MM.1S (cell line): ENCODE data around the gene PAEP.

Experiments used
- DNase-seq: peaks from one replicate; pipeline ENCODE4 v3.0.0-alpha.2; 2015
- H2AFZ ChIP-seq: fragments of 300-600 bp; sonication (generic); 2 replicates; pipeline ENCODE4 v1.6.0; 2016; ENCODE audit warnings: antibody characterized with exemption, low read length
- H3F3A ChIP-seq: fragments of 300-600 bp; sonication (generic); 2 replicates; pipeline ENCODE4 v1.6.1; 2016; ENCODE audit warnings: mild to moderate bottlenecking, antibody characterized with exemption, low read length, moderate library complexity, mixed read lengths; ENCODE audit not compliant: insufficient read depth
- H3K27ac ChIP-seq: fragments of 300-600 bp; sonication (generic); 2 replicates; pipeline ENCODE4 v1.5.1; 2016; ENCODE audit warnings: mild to moderate bottlenecking, low read length
- H3K27me3 ChIP-seq: fragments of 300-600 bp; sonication (generic); replicated peaks from 2 replicates; pipeline ENCODE4 v1.6.0; 2016; ENCODE audit warnings: low read length; ENCODE audit not compliant: insufficient read depth
- H3K36me3 ChIP-seq: fragments of 300-600 bp; sonication (generic); replicated peaks from 2 replicates; pipeline ENCODE4 v1.6.1; 2016; ENCODE audit warnings: mild to moderate bottlenecking, low read length, mixed read lengths; ENCODE audit not compliant: insufficient read depth
- H3K4me1 ChIP-seq: fragments of 300-600 bp; sonication (generic); 2 replicates; pipeline ENCODE4 v1.6.1; 2016; ENCODE audit warnings: low read length, mixed read lengths
- H3K4me2 ChIP-seq: fragments of 300-600 bp; sonication (generic); 2 replicates; pipeline ENCODE4 v1.6.0; 2016; ENCODE audit warnings: low read depth, low read length
- H3K4me3 ChIP-seq: fragments of 300-600 bp; sonication (generic); 2 replicates; pipeline ENCODE4 v1.5.1; 2016; ENCODE audit warnings: low read length, mixed read lengths
- H3K79me2 ChIP-seq: fragments of 300-600 bp; sonication (generic); 2 replicates; pipeline ENCODE4 v1.6.1; 2016; ENCODE audit warnings: mixed run types, low read length, mixed read lengths
- H3K9ac ChIP-seq: fragments of 300-600 bp; sonication (generic); 2 replicates; pipeline ENCODE4 v1.6.1; 2016; ENCODE audit warnings: low read length, mixed read lengths
- H3K9me2 ChIP-seq: fragments of 300-600 bp; sonication (generic); replicated peaks from 2 replicates; pipeline ENCODE4 v1.6.1; 2016; ENCODE audit warnings: mild to moderate bottlenecking, low read length, mixed read lengths; ENCODE audit not compliant: insufficient read depth
- H3K9me3 ChIP-seq: fragments of 300-600 bp; sonication (generic); replicated peaks from 2 replicates; pipeline ENCODE4 v1.6.1; 2016; ENCODE audit warnings: mild to moderate bottlenecking, low read length, mixed read lengths; ENCODE audit not compliant: insufficient read depth
- H4K20me1 ChIP-seq: fragments of 300-600 bp; sonication (generic); 2 replicates; pipeline ENCODE4 v1.6.1; 2016; ENCODE audit warnings: mild to moderate bottlenecking, low read length, moderate library complexity, mixed read lengths; ENCODE audit not compliant: insufficient read depth
- CTCF ChIP-seq: fragments of 300-600 bp; sonication (generic); IDR thresholded peaks from 2 replicates; pipeline ENCODE4 v1.5.1; 2016; ENCODE audit warnings: antibody characterized with exemption, low read length, mixed read lengths
- EZH2 ChIP-seq: fragments of 300-600 bp; sonication (generic); optimal IDR thresholded peaks from 2 replicates; pipeline ENCODE3; 2017; ENCODE audit warnings: low read depth, mild to moderate bottlenecking, antibody characterized with exemption, low read length, mixed read lengths
- EZH2phosphoT487 ChIP-seq: fragments of 300-600 bp; sonication (generic); IDR thresholded peaks from 2 replicates; pipeline ENCODE4 v1.6.1; 2018; ENCODE audit warnings: antibody characterized with exemption, low read length

Gene PAEP

GRCh38 chr9:135582966-135583687 is 21.6 kb downstream of the PAEP start:
- H2AFZ ChIP-seq: no peak overlapping the region
- H3K27ac ChIP-seq: no peak overlapping the region
- peaks cover 22% of the 10 kb centered on the region for H3F3A ChIP-seq
- no peak for TF ChIP-seq CTCF
- no peak for TF ChIP-seq EZH2
- no peak for TF ChIP-seq EZH2phosphoT487
- no peaks in the 10 kb centered on the region for H3K9me3 ChIP-seq
- H3K4me3 ChIP-seq: no peak overlapping the region
- H3K4me1 ChIP-seq: peaks cover 26% of the 10 kb centered on the region
- DNase-seq: no peak
- H3K9ac ChIP-seq: no peak overlapping the region
- no peaks in the 10 kb centered on the region for H4K20me1 ChIP-seq
- no peak overlapping the region for H3K4me2 ChIP-seq
- H3K9me2 ChIP-seq: no peaks in the 10 kb centered on the region
- H3K79me2 ChIP-seq: no peaks in the 10 kb centered on the region
- H3K27me3 ChIP-seq: no peaks in the 10 kb centered on the region
- H3K36me3 ChIP-seq: no peaks in the 10 kb centered on the region

GRCh38 chr9:135583688-135584011 is 22.1 kb downstream of the PAEP start:
- Histone ChIP-seq H3F3A (peaks cover 22% of the 10 kb centered on the region), H3K9me3 (no peaks in the 10 kb centered on the region), H3K4me1 (peaks cover 26% of the 10 kb centered on the region), H4K20me1 (no peaks in the 10 kb centered on the region), H3K4me2 (no peak overlapping the region), H3K9ac (no peak overlapping the region), H2AFZ (no peak overlapping the region), H3K4me3 (no peak overlapping the region), H3K36me3 (no peaks in the 10 kb centered on the region), H3K27me3 (no peaks in the 10 kb centered on the region), H3K27ac (no peak overlapping the region), H3K79me2 (no peaks in the 10 kb centered on the region), H3K9me2 (no peaks in the 10 kb centered on the region)
- DNase-seq: no peak
- TF ChIP-seq CTCF (no peak), EZH2phosphoT487 (no peak), EZH2 (no peak)

GRCh38 chr9:135584371-135584770 is 22.8 kb downstream of the PAEP start:
- Histone ChIP-seq H3F3A (peaks cover 16% of the 10 kb centered on the region), H3K4me3 (no peak overlapping the region), H3K9me2 (no peaks in the 10 kb centered on the region), H3K36me3 (no peaks in the 10 kb centered on the region), H2AFZ (no peak overlapping the region), H3K9ac (no peak overlapping the region), H3K27me3 (no peaks in the 10 kb centered on the region), H4K20me1 (no peaks in the 10 kb centered on the region), H3K4me1 (peaks cover 23% of the 10 kb centered on the region), H3K79me2 (no peaks in the 10 kb centered on the region), H3K9me3 (no peaks in the 10 kb centered on the region), H3K4me2 (no peak overlapping the region), H3K27ac (no peak overlapping the region)
- TF ChIP-seq CTCF: no peak
- TF ChIP-seq EZH2phosphoT487: no peak
- no peak for TF ChIP-seq EZH2
- DNase-seq: no peak
